Stimulated activated CD8-positive, alpha-beta memory T cell treated with anti-CD3 and anti-CD28 coated beads, Interleukin-4, amount 100 ng/mL, for 24 hours (primary cell): ENCODE measurements around the gene GABRB1.

Experiments
- DNase-seq: peaks from one replicate; pipeline ENCODE4 v3.0.0-alpha.2; 2020; ENCODE audit warnings: low read depth

Gene GABRB1

GRCh38 chr4:47031011-47031678 lies at the start of gene GABRB1:
TSS of gene GABRB1 (plus strand) at chr4:47031567.
- DNase-seq, result no peak

- DNase-seq, result no peak
Observed at GRCh38 chr4:46984781-46985180, 46.6 kb upstream of the GABRB1 start.

- no peak for DNase-seq
Observed at GRCh38 chr4:46986922-46987638, 44.3 kb upstream of the GABRB1 start.

GRCh38 chr4:46992338-46992737 lies 39.0 kb upstream of the GABRB1 start:
- DNase-seq, result no peak

GRCh38 chr4:46993075-46994006 lies 38.0 kb upstream of the GABRB1 start, which contains the start of gene GABRA4:
TSS of gene GABRA4 (minus strand) at chr4:46993581. CDS start at chr4:46993424, 157 bp downstream.
- DNase-seq, result no peak

GRCh38 chr4:46994007-46994405 lies 37.4 kb upstream of the GABRB1 start:
- no peak for DNase-seq

GRCh38 chr4:46999566-46999965 lies 31.8 kb upstream of the GABRB1 start:
- no peak for DNase-seq

- no peak for DNase-seq
Observed at GRCh38 chr4:47000406-47000805, 31.0 kb upstream of the GABRB1 start.

- DNase-seq, result no peak
Observed at GRCh38 chr4:47002580-47002979, 28.8 kb upstream of the GABRB1 start.

- no peak for DNase-seq
Observed at GRCh38 chr4:47010347-47010911, 20.9 kb upstream of the GABRB1 start.

- no peak for DNase-seq
Observed at GRCh38 chr4:47010912-47011446, 20.4 kb upstream of the GABRB1 start.

- DNase-seq, result no peak
Observed at GRCh38 chr4:47012676-47013075, 18.7 kb upstream of the GABRB1 start.

GRCh38 chr4:47013373-47013772 lies 18.0 kb upstream of the GABRB1 start:
- DNase-seq, result no peak

- DNase-seq, result no peak
Observed at GRCh38 chr4:47017081-47017480, 14.3 kb upstream of the GABRB1 start.

GRCh38 chr4:47017494-47017893 lies 13.9 kb upstream of the GABRB1 start:
- DNase-seq, result no peak

GRCh38 chr4:47031751-47032404 lies 511 bp downstream of the GABRB1 start:
- no peak for DNase-seq

- DNase-seq, result peak; percentile 45
Observed at GRCh38 chr4:47032405-47033106, 1.2 kb downstream of the GABRB1 start.

- DNase-seq, result no peak
Observed at GRCh38 chr4:47038263-47038662, 6.9 kb downstream of the GABRB1 start.

GRCh38 chr4:47040828-47041227 lies 9.5 kb downstream of the GABRB1 start:
- no peak for DNase-seq

- no peak for DNase-seq
Observed at GRCh38 chr4:47043821-47044220, 12.5 kb downstream of the GABRB1 start.

GRCh38 chr4:47045261-47045660 lies 13.9 kb downstream of the GABRB1 start:
- DNase-seq, result no peak
